Cardiac fibroblast (primary cell): Measurements from ENCODE around the gene DPM3.

Experiments used
- DNase-seq, 2 donors: peaks; one replicate each; pipeline versions ENCODE4 v3.0.0 to v3.0.0-alpha.2; 2010; ENCODE audit warnings: low read depth in 2 of 2
- H3K4me3 ChIP-seq, 2 donors: replicated peaks in 1 of 2; 1 replicate in 1 of 2; 2 replicates in 1 of 2; pipeline ENCODE4 v1.5.1; 2011; ENCODE audit warnings: low read depth in 2 of 2, low read length in 2 of 2, mild to moderate bottlenecking in 2 of 2, moderate library complexity in 1 of 2
- TF ChIP-seq, protein P1 (sequence below): IDR thresholded peaks from one replicate; pipeline ENCODE4 v1.5.1; 2011; ENCODE audit warnings: low read depth, mild to moderate bottlenecking, low read length, inconsistent platforms

The DPM3 gene

DNA sequence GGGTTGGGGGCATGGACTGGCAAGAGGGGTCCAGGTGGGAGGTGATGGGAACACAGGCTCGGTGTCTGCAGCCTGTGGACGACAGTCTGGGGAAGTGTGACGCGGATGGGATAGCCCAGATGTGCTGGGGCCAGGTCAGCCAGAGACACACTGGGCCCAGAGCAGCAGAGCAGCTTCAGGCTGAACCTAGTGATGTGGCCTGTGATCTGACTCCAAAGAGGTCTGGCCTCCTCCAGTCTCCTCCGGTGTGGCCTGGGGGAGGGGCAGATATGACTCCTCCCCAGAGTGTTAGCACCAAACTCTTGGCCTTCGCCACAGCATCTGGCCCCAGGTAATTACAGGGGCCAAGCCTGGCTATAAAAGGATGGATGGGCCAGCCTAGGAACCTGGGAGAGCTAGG, 48.2 kb downstream of the DPM3 start:
- DNase-seq, result no peak
- no peak overlapping the region for H3K4me3 ChIP-seq
- TF ChIP-seq, protein P1, sequence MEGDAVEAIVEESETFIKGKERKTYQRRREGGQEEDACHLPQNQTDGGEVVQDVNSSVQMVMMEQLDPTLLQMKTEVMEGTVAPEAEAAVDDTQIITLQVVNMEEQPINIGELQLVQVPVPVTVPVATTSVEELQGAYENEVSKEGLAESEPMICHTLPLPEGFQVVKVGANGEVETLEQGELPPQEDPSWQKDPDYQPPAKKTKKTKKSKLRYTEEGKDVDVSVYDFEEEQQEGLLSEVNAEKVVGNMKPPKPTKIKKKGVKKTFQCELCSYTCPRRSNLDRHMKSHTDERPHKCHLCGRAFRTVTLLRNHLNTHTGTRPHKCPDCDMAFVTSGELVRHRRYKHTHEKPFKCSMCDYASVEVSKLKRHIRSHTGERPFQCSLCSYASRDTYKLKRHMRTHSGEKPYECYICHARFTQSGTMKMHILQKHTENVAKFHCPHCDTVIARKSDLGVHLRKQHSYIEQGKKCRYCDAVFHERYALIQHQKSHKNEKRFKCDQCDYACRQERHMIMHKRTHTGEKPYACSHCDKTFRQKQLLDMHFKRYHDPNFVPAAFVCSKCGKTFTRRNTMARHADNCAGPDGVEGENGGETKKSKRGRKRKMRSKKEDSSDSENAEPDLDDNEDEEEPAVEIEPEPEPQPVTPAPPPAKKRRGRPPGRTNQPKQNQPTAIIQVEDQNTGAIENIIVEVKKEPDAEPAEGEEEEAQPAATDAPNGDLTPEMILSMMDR, result no peak

DNA sequence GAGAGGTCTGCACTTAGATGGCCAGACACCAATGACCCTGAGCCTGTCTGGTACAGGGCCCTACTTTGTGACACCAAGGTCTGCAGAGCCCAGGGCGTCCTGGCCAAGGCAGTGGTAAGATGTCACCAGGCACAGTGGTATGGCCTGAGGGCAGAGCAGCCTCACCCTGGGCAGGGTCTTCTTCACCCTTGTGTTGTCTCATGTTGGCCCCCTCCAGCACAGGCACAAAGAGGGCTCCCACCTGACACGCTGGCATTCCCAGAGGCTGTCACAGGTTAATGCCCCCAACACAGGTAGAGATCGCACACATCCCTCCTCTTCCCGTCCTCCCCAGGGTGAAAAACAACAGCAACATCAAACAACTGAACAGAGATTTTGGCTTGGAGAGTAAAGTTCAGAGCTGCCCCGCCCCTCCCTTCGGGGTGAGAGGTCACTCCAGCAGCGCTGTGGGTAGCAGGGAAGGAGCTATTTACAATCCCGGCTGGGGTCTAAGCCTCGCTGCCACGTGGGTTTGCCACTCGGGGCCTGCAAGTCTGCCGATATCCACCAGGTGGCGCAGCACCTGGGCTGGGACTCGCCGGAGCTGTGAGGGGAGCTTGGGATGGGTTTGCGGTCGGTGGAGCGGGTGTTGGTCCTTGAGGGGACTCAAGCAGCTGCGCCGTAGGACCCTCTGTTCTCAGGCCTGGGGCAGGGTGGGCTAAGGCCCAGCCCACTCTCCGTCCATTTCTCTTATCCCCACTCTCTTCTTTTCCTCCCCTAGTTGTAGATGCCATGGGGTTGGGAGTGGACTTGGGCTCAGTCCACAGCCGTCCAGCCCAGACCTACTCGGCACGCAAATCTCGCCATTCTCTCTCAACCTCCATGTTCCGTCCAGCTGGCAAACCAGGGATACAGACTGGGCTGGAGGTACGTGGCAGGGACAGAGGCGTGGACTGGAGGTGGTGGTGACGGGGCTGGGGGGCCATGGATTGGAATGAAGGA, 49.0 kb downstream of the DPM3 start:
- DNase-seq, result peak; percentile 71 to 75
- TF ChIP-seq, protein P1, result peak; percentile 99
- peak overlapping the region in 1 of 2 donors; percentile 8 for H3K4me3 ChIP-seq
